Suprapubic skin (tissue), 4 donors: ENCODE results near the gene CLEC14A. TPM values are rescaled to one million over a fixed set of nuclear protein-coding genes. Genes with fewer than 3 reads are reported as not detected.
A peak's percentile ranks its signal among the peaks of the same experiment; 100 is the strongest.

Experiments
- DNase-seq, 2 donors: peaks; one replicate each; pipeline ENCODE4 v3.0.0-alpha.2; 2019; ENCODE audit warnings: low spot score in 2 of 2
- H3K27ac ChIP-seq: fragments of 200-600 bp; sonication (generic); one replicate; pipeline ENCODE4 v1.5.1; 2019
- H3K27me3 ChIP-seq: fragments of 200-600 bp; sonication (generic); one replicate; pipeline ENCODE4 v1.5.1; 2019
- H3K36me3 ChIP-seq: fragments of 200-600 bp; sonication (generic); one replicate; pipeline ENCODE4 v1.5.1; 2019
- H3K4me1 ChIP-seq: fragments of 200-600 bp; sonication (generic); one replicate; pipeline ENCODE4 v1.5.1; 2019
- H3K4me3 ChIP-seq: fragments of 200-600 bp; sonication (generic); one replicate; pipeline ENCODE4 v1.5.1; 2019; ENCODE audit warnings: mild to moderate bottlenecking
- H3K9me3 ChIP-seq: fragments of 200-600 bp; sonication (generic); one replicate; pipeline ENCODE4 v1.5.1; 2019
- CTCF ChIP-seq, 2 donors: fragments of 200-600 bp in 1 of 2; fragments of 450-650 bp in 1 of 2; sonication (generic) in 1 of 2; IDR thresholded peaks; one replicate each; pipeline ENCODE4 v1.5.1; 2016 to 2019; ENCODE audit warnings: antibody characterized with exemption in 2 of 2, mild to moderate bottlenecking in 1 of 2, moderate library complexity in 1 of 2
- EP300 ChIP-seq: sonication (generic); formaldehyde crosslinking; IDR thresholded peaks from one replicate; pipeline ENCODE4 v1.6.1; 2017; ENCODE audit warnings: antibody characterized with exemption
- POLR2A ChIP-seq, 2 donors: fragments of 450-650 bp; IDR thresholded peaks; one replicate each; pipeline ENCODE4 v1.6.1; 2017; ENCODE audit warnings: antibody characterized with exemption in 2 of 2, mild to moderate bottlenecking in 2 of 2, moderate library complexity in 2 of 2
- POLR2AphosphoS5 ChIP-seq, 3 donors: sonication (generic); formaldehyde crosslinking; IDR thresholded peaks; one replicate each; pipeline ENCODE4 v1.6.1; 2017; ENCODE audit warnings: antibody characterized with exemption in 3 of 3
- WGBS: methylation state at CpG from one replicate; pipeline ENCODE4 v1.1.5; 2018; 5-methylcytosine and 5-hydroxymethylcytosine counted together
- total RNA-seq, 4 donors: library from RNA; depleted of rRNA; stranded (reverse); fragments of >200 nt; gene quantifications; one replicate each; pipeline ENCODE4 v1.1.0, GENCODE V29; 2016

Gene CLEC14A
- total RNA-seq, 4 donors from 2014 or later = 5.9 to 18.9 (median 8.6) TPM

GRCh38 chr14:38213001-38213400 is 42.9 kb downstream of the CLEC14A start:
- peaks cover 36% of the 10 kb centered on the region for H3K4me1 ChIP-seq
- H3K27ac ChIP-seq = no peak overlapping the region
- no peak for DNase-seq
- no peaks in the 10 kb centered on the region for H3K9me3 ChIP-seq
- no peak for TF ChIP-seq EP300
- TF ChIP-seq CTCF (IDR thresholded peaks at IDR 0.05) = no peak
- TF ChIP-seq POLR2AphosphoS5 (IDR thresholded peaks at IDR 0.05) = no peak
- TF ChIP-seq POLR2A (IDR thresholded peaks at IDR 0.05) = no peak
- 69% methylated on average over 2 of the region's 2 CpGs for WGBS
- peaks cover 43% of the 10 kb centered on the region for H3K27me3 ChIP-seq
- H3K36me3 ChIP-seq = no peaks in the 10 kb centered on the region
- H3K4me3 ChIP-seq = no peak overlapping the region

GRCh38 chr14:38212111-38212510 is 43.8 kb downstream of the CLEC14A start:
- Histone ChIP-seq H3K4me1 (peaks cover 41% of the 10 kb centered on the region), H3K27me3 (peaks cover 50% of the 10 kb centered on the region), H3K27ac (no peak overlapping the region), H3K9me3 (no peaks in the 10 kb centered on the region), H3K36me3 (no peaks in the 10 kb centered on the region), H3K4me3 (no peak overlapping the region)
- TF ChIP-seq EP300 = no peak
- no peak for TF ChIP-seq CTCF (IDR thresholded peaks at IDR 0.05)
- TF ChIP-seq POLR2A (IDR thresholded peaks at IDR 0.05) = no peak
- no peak for TF ChIP-seq POLR2AphosphoS5 (IDR thresholded peaks at IDR 0.05)
- no peak for DNase-seq

GRCh38 chr14:38211255-38211735 is 44.6 kb downstream of the CLEC14A start:
- no peak overlapping the region for H3K27ac ChIP-seq
- TF ChIP-seq EP300 = no peak
- no peaks in the 10 kb centered on the region for H3K9me3 ChIP-seq
- peaks cover 41% of the 10 kb centered on the region for H3K4me1 ChIP-seq
- peak overlapping the region; percentile 47 for H3K4me3 ChIP-seq
- peak in 1 of 2 donors; percentile 77 for DNase-seq
- H3K27me3 ChIP-seq = peaks cover 50% of the 10 kb centered on the region
- H3K36me3 ChIP-seq = no peaks in the 10 kb centered on the region
- WGBS = 12% methylated on average over 31 of the region's 34 CpGs

GRCh38 chr14:38210587-38211216 is 45.2 kb downstream of the CLEC14A start:
- Histone ChIP-seq H3K4me3 (peak overlapping the region; percentile 47), H3K9me3 (peaks cover 3% of the 10 kb centered on the region), H3K4me1 (peaks cover 41% of the 10 kb centered on the region), H3K27me3 (peaks cover 53% of the 10 kb centered on the region), H3K36me3 (no peaks in the 10 kb centered on the region), H3K27ac (no peak overlapping the region)
- no peak for DNase-seq
- TF ChIP-seq POLR2A (IDR thresholded peaks at IDR 0.05) (no peak), POLR2AphosphoS5 (IDR thresholded peaks at IDR 0.05) (no peak), CTCF (IDR thresholded peaks at IDR 0.05) (no peak)
- 8% methylated on average over 27 of the region's 29 CpGs for WGBS

- H3K4me3 ChIP-seq = peak overlapping the region; percentile 47
- peaks cover 41% of the 10 kb centered on the region for H3K4me1 ChIP-seq
- no peak overlapping the region for H3K27ac ChIP-seq
Measured at GRCh38 chr14:38209572-38210557, 46.0 kb downstream of the CLEC14A start.

More at GRCh38 chr14:38209572-38210557, 46.0 kb downstream of the CLEC14A start:
- peaks cover 53% of the 10 kb centered on the region for H3K27me3 ChIP-seq
- peaks cover 3% of the 10 kb centered on the region for H3K9me3 ChIP-seq
- H3K36me3 ChIP-seq = no peaks in the 10 kb centered on the region
- WGBS = 6% methylated on average over 7 of the region's 69 CpGs
- no peak for DNase-seq
- TF ChIP-seq POLR2A (IDR thresholded peaks at IDR 0.05) = no peak
- no peak for TF ChIP-seq EP300
- TF ChIP-seq POLR2AphosphoS5 (IDR thresholded peaks at IDR 0.05) = no peak
- TF ChIP-seq CTCF (IDR thresholded peaks at IDR 0.05) = no peak
